Body of pancreas (tissue), 4 donors: ENCODE measurements around the gene IER3.

Experiments
- POLR2A ChIP-seq, 3 donors: fragments of 450-650 bp; IDR thresholded peaks; one replicate each; pipeline ENCODE4 v1.6.1; 2016; ENCODE audit warnings: antibody characterized with exemption in 3 of 3, mild to moderate bottlenecking in 2 of 3
- TF ChIP-seq, protein P1 (sequence below), 7 experiments: fragments of 450-650 bp in 4 of 7; fragments of 200-600 bp in 3 of 7; sonication (generic) in 3 of 7; IDR thresholded peaks; one replicate each; pipeline ENCODE4 v1.5.1; 2016 to 2019; ENCODE audit warnings: antibody characterized with exemption in 7 of 7

DNA sequence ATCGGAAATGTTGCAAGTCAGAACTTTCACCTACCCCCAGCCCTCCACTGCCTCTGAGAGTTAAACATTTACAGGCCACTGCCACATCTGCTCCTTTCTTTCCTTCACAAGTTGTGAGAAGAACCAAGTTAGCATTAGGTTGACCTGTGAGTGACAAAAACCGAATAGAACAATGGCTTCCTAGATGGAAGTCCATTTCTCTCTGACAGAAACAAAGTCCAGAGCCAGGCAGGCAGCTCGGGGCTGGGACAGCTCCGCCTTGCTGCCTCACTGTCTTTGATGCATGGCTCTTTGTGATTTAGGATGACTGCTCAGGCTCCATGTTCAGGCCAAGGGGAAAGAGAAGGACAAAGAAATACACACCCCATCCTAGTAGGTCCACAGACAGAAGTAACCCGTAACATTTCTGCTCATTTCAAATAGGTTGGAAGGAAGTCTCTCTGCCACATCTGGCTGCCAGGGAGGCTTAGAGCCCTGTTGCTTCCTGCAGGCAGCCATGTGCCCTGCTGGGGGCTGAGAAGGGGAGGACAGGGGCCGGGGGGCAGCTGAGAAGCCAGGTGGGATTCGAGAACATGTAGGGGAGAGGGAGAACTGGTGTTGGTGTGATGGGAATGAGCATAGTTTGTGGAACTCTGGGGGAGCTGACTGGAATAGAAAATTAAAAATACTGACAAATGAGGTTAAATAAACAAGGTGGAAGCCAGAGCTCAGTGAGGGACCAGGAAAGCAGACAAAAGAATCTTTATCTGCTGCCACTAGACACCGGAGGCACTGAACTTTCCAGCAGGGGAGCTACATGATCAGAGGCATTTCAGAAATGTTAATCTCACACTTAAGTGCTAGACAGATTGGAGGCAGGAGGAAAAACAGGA is 19.5 kb upstream of the IER3 start:
- TF ChIP-seq, protein P1, sequence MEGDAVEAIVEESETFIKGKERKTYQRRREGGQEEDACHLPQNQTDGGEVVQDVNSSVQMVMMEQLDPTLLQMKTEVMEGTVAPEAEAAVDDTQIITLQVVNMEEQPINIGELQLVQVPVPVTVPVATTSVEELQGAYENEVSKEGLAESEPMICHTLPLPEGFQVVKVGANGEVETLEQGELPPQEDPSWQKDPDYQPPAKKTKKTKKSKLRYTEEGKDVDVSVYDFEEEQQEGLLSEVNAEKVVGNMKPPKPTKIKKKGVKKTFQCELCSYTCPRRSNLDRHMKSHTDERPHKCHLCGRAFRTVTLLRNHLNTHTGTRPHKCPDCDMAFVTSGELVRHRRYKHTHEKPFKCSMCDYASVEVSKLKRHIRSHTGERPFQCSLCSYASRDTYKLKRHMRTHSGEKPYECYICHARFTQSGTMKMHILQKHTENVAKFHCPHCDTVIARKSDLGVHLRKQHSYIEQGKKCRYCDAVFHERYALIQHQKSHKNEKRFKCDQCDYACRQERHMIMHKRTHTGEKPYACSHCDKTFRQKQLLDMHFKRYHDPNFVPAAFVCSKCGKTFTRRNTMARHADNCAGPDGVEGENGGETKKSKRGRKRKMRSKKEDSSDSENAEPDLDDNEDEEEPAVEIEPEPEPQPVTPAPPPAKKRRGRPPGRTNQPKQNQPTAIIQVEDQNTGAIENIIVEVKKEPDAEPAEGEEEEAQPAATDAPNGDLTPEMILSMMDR (IDR thresholded peaks at IDR 0.05), result peak in 4 of 7 experiments; percentile 11 to 51 (median 43)
- peak in 1 of 3 donors; percentile 52 for TF ChIP-seq POLR2A (IDR thresholded peaks at IDR 0.05)
